ENCODE results near the gene SMAP2. TPM values are rescaled to one million over a fixed set of nuclear protein-coding genes. Genes with fewer than 3 reads are reported as not detected.

Gene SMAP2
- total and polyA plus RNA-seq, 2 experiments from 2014 or later, result 16.7 to 29.5 TPM

DNA sequence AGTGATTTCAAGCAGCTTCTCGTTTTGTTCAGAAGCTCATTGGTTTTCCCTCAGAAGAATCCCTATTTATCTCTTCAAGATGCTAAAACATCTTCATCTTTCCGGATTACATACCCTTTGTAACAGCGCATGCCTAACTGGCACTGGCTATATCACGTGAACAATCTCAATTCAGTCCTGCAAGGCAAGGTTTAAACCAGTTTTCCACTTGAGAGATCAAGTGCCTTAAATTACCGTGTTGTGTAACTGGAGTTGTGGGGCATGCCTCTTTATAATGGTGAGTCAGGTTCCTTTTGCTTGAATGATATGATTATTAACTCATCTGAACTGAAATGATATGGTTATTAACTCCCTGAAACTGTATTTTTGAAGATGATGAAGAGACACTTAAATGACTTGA is 65.7 kb downstream of the SMAP2 start:
- no peaks in the 10 kb centered on the region for H3K9me3 ChIP-seq (ENCODE audit: low read depth)
- H3K4me3 ChIP-seq, result no peak overlapping the region
- no peaks in the 10 kb centered on the region for H3K27me3 ChIP-seq
- no peak for DNase-seq (ENCODE audit: low read depth in 1 of 2, low spot score in 1 of 2)
- TF ChIP-seq, protein P1, sequence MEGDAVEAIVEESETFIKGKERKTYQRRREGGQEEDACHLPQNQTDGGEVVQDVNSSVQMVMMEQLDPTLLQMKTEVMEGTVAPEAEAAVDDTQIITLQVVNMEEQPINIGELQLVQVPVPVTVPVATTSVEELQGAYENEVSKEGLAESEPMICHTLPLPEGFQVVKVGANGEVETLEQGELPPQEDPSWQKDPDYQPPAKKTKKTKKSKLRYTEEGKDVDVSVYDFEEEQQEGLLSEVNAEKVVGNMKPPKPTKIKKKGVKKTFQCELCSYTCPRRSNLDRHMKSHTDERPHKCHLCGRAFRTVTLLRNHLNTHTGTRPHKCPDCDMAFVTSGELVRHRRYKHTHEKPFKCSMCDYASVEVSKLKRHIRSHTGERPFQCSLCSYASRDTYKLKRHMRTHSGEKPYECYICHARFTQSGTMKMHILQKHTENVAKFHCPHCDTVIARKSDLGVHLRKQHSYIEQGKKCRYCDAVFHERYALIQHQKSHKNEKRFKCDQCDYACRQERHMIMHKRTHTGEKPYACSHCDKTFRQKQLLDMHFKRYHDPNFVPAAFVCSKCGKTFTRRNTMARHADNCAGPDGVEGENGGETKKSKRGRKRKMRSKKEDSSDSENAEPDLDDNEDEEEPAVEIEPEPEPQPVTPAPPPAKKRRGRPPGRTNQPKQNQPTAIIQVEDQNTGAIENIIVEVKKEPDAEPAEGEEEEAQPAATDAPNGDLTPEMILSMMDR (IDR thresholded peaks at IDR 0.05; ENCODE audit: low read depth, low read length), result no peak
- H3K4me1 ChIP-seq (ENCODE audit: low read depth), result no peaks in the 10 kb centered on the region
- H3K27ac ChIP-seq, result no peak overlapping the region
- no peaks in the 10 kb centered on the region for H3K36me3 ChIP-seq

DNA sequence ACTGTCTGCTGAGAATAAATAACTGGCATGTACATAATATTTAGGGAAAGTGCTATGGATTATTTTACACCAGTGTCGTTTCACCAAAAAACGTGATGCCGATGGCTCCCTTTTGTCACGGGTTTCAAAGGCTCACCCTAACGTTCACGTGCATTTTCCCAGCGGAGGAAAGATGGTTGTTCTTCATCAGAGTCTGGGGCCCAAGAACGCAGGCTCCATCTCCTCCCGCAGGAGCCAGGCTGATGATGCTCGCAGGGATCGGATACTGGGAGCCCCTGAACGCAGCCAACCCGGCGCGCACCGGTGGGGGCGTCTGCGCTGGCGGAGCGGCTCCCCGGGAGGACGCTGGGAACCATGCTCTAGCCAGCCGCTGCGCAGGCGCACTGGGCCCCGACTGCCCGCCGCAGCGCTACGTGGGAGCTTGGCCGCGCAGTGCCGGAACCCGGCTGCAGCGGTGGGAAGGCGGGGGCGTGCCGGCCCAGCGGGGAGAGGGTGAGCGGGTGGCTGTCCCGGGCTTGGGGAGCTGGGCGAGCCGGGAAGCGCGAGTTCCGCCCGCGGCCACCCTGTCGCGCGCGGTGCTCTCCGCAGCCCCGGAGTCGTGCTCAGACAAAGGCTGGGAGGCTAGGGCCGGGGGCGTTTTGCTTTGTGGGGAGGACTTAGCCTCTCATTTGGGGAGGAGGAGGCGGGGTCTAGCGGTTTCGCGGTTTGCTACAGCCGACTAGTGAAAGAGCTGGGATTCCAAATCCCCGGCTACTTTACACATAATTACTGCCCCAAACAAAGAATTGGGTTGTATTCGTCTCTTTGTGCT is 76.4 kb downstream of the SMAP2 start, which contains the start of gene ZFP69B:
Gene ZFP69B (plus strand): TSS at position 793 of the 811 bp plus-strand sequence. CDS start 486 bp downstream, outside the sequence.
- H3K4me1 ChIP-seq (ENCODE audit: low read depth), result no peaks in the 10 kb centered on the region
- no peaks in the 10 kb centered on the region for H3K9me3 ChIP-seq (ENCODE audit: low read depth)
- no peaks in the 10 kb centered on the region for H3K36me3 ChIP-seq
- TF ChIP-seq, protein P1 (IDR thresholded peaks at IDR 0.05; ENCODE audit: low read depth, low read length), result peak; percentile 5
- H3K27ac ChIP-seq, result peak within 1 kb of the TSS; percentile 81
- DNase-seq (ENCODE audit: low read depth in 1 of 2, low spot score in 1 of 2), result peak; percentile 95 to 97
- peak within 1 kb of the TSS; percentile 78 for H3K4me3 ChIP-seq
- no peaks in the 10 kb centered on the region for H3K27me3 ChIP-seq

DNA sequence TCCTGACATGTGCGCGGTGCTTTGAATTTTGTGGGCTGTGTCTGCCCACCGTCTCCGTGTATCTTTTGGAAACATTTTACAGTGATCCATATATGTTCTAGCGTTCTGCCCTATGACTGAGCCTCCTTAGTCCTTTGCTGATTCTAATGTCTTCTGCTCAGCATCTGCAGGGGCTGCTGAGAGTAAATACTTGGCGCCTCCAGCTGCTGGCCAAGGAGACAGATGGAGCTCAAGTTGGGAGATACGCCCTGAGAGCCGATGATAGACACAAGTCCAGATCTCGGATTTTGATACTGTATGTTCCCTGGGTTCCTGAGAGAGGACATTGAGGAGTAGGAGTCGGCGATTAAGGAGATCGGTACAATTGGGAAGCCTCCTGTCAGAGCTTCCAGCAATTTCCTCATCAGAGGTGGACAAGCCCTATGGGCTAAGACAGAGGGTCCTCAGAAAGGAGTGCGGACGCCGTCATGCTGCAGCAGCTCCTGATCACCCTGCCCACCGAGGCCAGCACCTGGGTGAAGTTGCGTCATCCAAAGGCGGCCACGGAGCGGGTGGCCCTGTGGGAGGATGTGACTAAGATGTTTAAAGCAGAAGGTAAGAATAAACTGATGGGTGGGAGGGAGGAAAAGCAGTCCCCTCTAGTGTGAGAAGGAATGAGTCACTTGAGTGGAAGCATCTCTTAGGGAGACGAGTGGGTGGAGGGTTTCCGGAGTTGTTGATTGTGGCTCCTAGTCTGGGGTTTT is 77.1 kb downstream of the SMAP2 start:
- peak overlapping the region; percentile 78 for H3K4me3 ChIP-seq
- no peaks in the 10 kb centered on the region for H3K9me3 ChIP-seq (ENCODE audit: low read depth)
- H3K36me3 ChIP-seq, result no peaks in the 10 kb centered on the region
- DNase-seq (ENCODE audit: low read depth in 1 of 2, low spot score in 1 of 2), result peak in 1 of 2 donors; percentile 62
- H3K27me3 ChIP-seq, result no peaks in the 10 kb centered on the region
- peak overlapping the region; percentile 81 for H3K27ac ChIP-seq
- H3K4me1 ChIP-seq (ENCODE audit: low read depth), result no peaks in the 10 kb centered on the region
- TF ChIP-seq, protein P1 (IDR thresholded peaks at IDR 0.05; ENCODE audit: low read depth, low read length), result no peak

DNA sequence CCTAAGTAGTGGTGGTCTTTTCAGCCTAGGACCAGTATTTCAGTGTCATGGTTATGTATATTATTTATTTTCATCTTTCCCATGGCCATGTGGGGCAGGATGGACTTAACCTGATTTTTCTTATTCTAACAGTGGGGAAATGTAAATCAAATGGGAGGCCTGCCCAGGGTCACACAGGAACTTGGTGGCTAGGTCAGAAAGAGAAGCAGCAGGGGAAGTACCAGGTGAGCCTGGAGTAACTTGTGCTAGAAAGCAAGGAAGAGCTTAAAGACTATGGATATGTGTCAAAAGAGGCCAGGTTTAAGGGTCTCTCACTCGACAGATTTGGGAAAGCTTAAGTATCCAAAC is 77.7 kb downstream of the SMAP2 start:
- no peak overlapping the region for H3K4me3 ChIP-seq
- no peak overlapping the region for H3K27ac ChIP-seq
- H3K36me3 ChIP-seq, result no peaks in the 10 kb centered on the region
- no peaks in the 10 kb centered on the region for H3K4me1 ChIP-seq (ENCODE audit: low read depth)
- H3K9me3 ChIP-seq (ENCODE audit: low read depth), result no peaks in the 10 kb centered on the region
- H3K27me3 ChIP-seq, result no peaks in the 10 kb centered on the region
- no peak for DNase-seq (ENCODE audit: low read depth in 1 of 2, low spot score in 1 of 2)
- TF ChIP-seq, protein P1 (IDR thresholded peaks at IDR 0.05; ENCODE audit: low read depth, low read length), result no peak

DNA sequence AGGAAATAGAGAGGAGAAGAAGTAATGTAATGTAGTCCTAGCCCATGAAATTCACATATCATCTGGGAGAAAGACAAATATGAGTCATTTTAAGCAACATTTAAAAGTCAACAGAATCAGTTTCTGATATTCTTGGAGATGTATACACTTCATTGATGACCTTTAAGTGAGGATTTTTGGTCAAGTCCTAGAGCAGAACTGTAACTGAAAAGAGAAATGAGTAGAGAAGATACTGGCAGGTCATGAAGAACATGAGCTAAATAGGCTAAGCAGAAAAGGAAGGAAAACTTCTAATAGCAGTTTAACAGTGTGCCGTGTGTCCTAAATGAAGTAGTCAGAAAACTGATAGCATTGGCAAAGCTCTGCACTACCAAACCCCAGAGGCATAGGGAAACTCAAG is 81.3 kb downstream of the SMAP2 start:
- no peak for DNase-seq (ENCODE audit: low read depth in 1 of 2, low spot score in 1 of 2)
- Histone ChIP-seq H3K4me1 (ENCODE audit: low read depth) (no peaks in the 10 kb centered on the region), H3K36me3 (peaks cover 2% of the 10 kb centered on the region), H3K27me3 (no peaks in the 10 kb centered on the region), H3K27ac (no peak overlapping the region), H3K4me3 (no peak overlapping the region), H3K9me3 (ENCODE audit: low read depth) (peaks cover 3% of the 10 kb centered on the region)
- TF ChIP-seq, protein P1 (IDR thresholded peaks at IDR 0.05; ENCODE audit: low read depth, low read length), result no peak
